Omental fat pad (tissue), 4 donors: ENCODE measurements around the gene PGD. TPM values are rescaled to one million over a fixed set of nuclear protein-coding genes. Genes with fewer than 3 reads are reported as not detected.
A peak's percentile ranks its signal among the peaks of the same experiment; 100 is the strongest.

Experiments used
- ATAC-seq: fragments of 150-250 bp; one replicate; pipeline ENCODE4 v1.9.1; 2016; ENCODE audit warnings: mild to moderate bottlenecking, moderate library complexity; ENCODE audit not compliant: low FRiP score
- DNase-seq: peaks from one replicate; pipeline ENCODE4 v3.0.0-alpha.2; 2019; ENCODE audit warnings: low spot score
- CTCF ChIP-seq, 3 donors: fragments of 450-650 bp; IDR thresholded peaks; one replicate each; pipeline ENCODE4 v1.5.1; 2016 to 2017; ENCODE audit warnings: antibody characterized with exemption in 3 of 3, mild to moderate bottlenecking in 3 of 3, moderate library complexity in 2 of 3
- total RNA-seq, 4 donors: library from RNA; depleted of rRNA; stranded (reverse); fragments of >200 nt; gene quantifications; one replicate each; pipeline ENCODE4 v1.1.0, GENCODE V29; 2016

PGD gene
- total RNA-seq, 4 donors from 2014 or later, result 139 to 432 (median 290) TPM

DNA sequence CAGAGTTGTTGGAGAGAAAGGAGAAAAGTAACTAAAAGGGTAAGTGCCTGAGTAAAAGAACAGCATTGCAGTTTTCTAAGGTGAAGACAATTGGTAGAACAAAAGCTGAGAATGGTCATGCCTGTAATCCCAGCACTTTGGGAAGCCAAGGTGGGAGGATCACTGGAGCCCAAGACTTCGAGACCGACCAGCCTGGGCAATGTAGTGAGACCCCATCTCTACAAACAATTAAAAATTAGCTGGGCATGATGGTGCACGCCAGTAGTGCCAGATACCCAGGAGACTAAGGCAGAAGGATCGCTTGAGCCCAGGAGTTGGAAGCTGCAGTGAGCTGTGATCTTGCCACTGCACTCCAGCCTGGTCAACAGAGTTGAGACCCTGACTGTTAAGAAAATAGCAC, 15.2 kb upstream of the PGD start:
- TF ChIP-seq CTCF (IDR thresholded peaks at IDR 0.05), result no peak
- ATAC-seq (no peak), DNase-seq (no peak)

DNA sequence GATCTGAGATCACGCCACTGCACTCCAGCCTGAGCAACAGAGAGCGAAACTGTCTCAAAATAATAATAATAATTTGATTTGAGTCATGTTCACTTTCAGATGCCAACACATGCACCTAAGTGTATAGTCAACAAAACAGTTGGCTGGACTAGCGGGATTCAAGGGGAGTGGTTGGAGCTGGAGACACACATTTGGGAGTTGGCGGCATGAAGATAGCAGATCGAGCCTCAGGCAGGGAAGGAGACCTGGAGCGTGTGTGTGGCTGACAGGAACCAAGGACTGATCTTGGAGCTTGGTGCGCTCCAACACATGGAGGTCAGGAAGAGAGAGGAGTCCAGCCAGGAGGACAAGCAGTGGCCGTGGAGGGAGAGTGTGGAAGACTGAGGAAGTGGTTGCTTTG, 14.6 kb upstream of the PGD start:
- ATAC-seq (no peak), DNase-seq (no peak)
- TF ChIP-seq CTCF (IDR thresholded peaks at IDR 0.05), result no peak

- TF ChIP-seq CTCF (IDR thresholded peaks at IDR 0.05), result no peak
- ATAC-seq, result no peak
- no peak for DNase-seq
Observed at GRCh38 chr1:10386761-10387676, 11.8 kb upstream of the PGD start.

GRCh38 chr1:10387677-10388386, 11.0 kb upstream of the PGD start:
- DNase-seq, result no peak
- no peak for TF ChIP-seq CTCF (IDR thresholded peaks at IDR 0.05)
- ATAC-seq, result peak; percentile 82

DNA sequence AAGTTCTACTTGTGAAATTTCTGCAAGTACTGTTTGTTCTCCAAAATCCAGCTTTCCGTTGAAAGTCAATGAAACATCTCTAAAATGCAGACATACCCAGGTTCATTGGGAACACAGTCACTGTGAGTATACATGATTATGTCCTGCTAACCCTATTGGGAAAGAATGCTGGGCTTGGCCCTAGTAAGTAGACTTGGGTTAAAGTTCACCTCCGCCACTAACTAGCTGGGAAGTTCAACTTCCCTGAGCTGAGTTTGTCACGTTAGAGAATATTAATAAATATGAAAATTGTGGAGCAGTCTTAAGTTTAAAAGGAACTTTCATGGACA, 10.5 kb upstream of the PGD start:
- ATAC-seq (peak; percentile 34), DNase-seq (no peak)
- TF ChIP-seq CTCF (IDR thresholded peaks at IDR 0.05), result no peak

GRCh38 chr1:10389271-10389973, 9.4 kb upstream of the PGD start:
- no peak for DNase-seq
- no peak for TF ChIP-seq CTCF (IDR thresholded peaks at IDR 0.05)

More at GRCh38 chr1:10389271-10389973, 9.4 kb upstream of the PGD start:
- ATAC-seq, result no peak
